Gastrocnemius medialis (tissue), 4 donors: ENCODE data around the gene GPR42.

Experiments
- POLR2A ChIP-seq, 2 donors: fragments of 450-650 bp; IDR thresholded peaks; one replicate each; pipeline ENCODE4 v1.6.1; 2017; ENCODE audit warnings: antibody characterized with exemption in 2 of 2, mild to moderate bottlenecking in 2 of 2, moderate library complexity in 2 of 2
- TF ChIP-seq, protein P1 (sequence below), 5 experiments: fragments of 450-650 bp in 3 of 5; fragments of 200-600 bp in 2 of 5; sonication (generic) in 2 of 5; IDR thresholded peaks in 4 of 5; conservative IDR thresholded peaks in 1 of 5; 1 replicate in 4 of 5; 2 replicates in 1 of 5; pipeline ENCODE4 v1.5.1; 2016 to 2019; ENCODE audit warnings: antibody characterized with exemption in 5 of 5, mild to moderate bottlenecking in 3 of 5, moderate library complexity in 3 of 5

DNA sequence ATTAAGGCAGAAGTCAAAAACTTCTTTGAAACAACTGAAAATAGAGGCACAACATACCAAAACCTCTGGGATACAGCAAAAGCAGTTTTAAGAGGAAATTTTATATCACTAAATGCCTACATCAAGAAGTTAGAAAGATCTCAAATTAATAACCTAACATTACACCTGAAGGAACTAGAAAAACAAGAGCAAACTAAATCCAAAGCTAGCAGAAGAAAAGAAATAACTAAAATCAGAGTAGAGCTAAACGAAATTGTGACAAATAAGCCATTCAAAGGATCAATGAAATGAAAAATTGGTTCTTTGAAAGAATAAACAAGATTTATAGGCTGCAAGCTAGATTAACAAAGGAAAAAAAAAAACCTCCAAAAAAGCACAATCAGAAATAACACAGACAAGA is 2.5 kb upstream of the GPR42 start:
- TF ChIP-seq, protein P1, sequence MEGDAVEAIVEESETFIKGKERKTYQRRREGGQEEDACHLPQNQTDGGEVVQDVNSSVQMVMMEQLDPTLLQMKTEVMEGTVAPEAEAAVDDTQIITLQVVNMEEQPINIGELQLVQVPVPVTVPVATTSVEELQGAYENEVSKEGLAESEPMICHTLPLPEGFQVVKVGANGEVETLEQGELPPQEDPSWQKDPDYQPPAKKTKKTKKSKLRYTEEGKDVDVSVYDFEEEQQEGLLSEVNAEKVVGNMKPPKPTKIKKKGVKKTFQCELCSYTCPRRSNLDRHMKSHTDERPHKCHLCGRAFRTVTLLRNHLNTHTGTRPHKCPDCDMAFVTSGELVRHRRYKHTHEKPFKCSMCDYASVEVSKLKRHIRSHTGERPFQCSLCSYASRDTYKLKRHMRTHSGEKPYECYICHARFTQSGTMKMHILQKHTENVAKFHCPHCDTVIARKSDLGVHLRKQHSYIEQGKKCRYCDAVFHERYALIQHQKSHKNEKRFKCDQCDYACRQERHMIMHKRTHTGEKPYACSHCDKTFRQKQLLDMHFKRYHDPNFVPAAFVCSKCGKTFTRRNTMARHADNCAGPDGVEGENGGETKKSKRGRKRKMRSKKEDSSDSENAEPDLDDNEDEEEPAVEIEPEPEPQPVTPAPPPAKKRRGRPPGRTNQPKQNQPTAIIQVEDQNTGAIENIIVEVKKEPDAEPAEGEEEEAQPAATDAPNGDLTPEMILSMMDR (IDR thresholded peaks at IDR 0.05 in 4 of 5, conservative IDR thresholded peaks at IDR 0.05 in 1 of 5): no peak
- no peak for TF ChIP-seq POLR2A (IDR thresholded peaks at IDR 0.05)
